ENCODE results near the gene ADARB1.
"Not testable (repeated sequence)": the region's sequence is repeated elsewhere in the genome, so short reads cannot be mapped to it uniquely, and the experiment has no call there.

ADARB1 gene, protein sequence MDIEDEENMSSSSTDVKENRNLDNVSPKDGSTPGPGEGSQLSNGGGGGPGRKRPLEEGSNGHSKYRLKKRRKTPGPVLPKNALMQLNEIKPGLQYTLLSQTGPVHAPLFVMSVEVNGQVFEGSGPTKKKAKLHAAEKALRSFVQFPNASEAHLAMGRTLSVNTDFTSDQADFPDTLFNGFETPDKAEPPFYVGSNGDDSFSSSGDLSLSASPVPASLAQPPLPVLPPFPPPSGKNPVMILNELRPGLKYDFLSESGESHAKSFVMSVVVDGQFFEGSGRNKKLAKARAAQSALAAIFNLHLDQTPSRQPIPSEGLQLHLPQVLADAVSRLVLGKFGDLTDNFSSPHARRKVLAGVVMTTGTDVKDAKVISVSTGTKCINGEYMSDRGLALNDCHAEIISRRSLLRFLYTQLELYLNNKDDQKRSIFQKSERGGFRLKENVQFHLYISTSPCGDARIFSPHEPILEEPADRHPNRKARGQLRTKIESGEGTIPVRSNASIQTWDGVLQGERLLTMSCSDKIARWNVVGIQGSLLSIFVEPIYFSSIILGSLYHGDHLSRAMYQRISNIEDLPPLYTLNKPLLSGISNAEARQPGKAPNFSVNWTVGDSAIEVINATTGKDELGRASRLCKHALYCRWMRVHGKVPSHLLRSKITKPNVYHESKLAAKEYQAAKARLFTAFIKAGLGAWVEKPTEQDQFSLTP

DNA sequence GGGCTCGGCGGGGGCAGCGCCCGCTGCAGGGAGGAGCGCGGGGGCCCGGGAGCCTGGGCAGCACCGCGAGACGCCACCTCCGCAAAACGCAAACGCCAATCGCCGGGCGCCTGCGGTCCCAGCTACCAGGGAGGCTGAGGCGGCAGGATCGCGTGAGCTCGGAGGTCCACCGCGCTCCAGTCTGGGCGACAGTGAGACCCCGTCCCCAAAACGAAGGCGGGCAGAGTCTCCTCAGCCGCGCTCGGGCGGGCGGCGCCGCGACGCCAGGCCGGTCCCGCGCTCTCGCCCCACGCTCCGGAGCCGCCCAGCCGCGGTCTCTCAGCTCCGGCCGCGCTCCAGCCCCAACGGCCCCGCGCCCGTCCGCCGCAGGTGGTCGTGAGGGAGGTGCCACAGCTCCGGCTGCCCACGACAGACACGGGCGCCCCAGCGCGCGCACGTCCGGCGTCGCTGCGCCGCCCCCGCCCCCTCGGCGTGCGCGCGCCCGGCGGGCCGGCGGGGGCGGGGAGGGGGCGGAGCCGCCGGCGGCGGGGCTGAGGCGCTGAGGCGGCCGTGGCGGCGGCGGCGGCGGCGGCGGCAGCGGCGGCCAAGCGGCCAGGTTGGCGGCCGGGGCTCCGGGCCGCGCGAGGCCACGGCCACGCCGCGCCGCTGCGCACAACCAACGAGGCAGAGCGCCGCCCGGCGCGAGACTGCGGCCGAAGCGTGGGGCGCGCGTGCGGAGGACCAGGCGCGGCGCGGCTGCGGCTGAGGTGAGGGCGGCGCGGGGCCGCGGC is at the start of gene ADARB1:
Gene ADARB1 (plus strand): TSS at position 533 of the 770 bp plus-strand sequence. CDS start 97,077 bp downstream, outside the sequence.
- DNase-seq: peak; percentile 56 to 75

GRCh38 chr21:45026066-45026745 is 48.2 kb upstream of the ADARB1 start:
- no peak for DNase-seq

DNA sequence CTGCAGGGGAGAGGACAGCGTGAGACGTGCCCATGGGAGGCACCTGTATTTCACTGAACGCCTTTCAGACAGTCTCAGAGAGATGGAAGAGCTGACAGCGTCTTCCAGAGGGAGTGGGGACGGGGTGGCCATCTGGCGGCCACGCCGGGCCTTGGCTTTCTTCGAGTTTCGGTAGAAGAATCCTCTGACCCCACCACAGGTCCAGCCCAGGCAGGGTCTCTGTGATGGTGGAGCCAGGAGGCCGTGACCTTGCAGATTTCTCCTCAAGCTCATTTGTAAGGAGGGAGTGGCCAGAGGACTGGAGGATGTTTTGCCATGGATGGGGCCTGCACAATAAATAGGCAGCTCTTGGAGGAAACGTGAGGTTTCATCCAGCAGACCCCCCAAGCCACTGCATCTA is 47.6 kb upstream of the ADARB1 start:
- DNase-seq: no peak

DNA sequence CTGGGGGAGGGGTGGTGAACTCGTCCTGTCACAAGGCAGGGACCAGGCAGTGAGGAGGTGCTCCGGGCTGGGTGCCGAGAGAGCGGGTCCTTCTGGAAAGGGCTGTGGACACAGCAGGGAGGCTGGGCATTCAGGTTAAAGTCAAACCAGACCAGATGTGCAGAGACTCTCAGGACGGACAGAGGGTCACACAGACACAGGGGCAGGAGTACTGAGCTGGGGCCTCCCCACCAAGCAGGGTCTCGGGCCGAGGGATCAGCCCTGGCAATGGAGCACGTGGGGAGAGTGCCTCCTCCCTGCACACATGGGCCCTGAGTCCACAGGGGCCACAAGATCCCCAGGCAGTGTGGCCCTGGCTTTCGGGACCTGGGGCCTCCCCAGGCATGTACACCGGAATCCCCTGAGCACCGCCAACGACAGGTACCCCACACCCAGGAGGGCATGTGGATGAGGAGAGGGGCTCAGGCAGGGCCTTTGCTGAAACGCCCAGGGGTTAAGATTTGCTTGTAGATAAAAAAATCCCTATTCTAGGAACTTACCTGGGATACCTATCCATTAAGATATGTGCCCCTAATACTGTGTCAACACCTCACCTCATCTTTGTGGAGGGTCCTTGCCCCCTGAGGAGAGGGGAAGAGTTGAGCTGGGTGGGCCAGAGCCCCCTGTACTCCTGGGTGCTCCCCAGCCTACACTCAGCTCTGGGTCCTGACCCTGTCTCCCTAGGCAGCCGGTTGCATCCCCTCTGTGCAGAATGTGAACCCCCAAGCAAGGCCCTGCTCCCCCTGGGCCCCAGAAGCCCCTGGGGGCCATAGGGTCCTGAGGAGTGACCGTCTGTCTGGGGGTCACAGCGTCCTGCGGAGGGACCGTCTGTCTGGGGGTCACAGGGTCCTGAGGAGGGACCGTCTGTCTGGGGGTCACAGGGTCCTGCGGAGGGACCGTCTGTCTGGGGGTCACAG is 46.9 kb upstream of the ADARB1 start:
- no peak for DNase-seq

- not testable (repeated sequence) for DNase-seq
Observed at GRCh38 chr21:45028645-45029044, 45.7 kb upstream of the ADARB1 start.

DNA sequence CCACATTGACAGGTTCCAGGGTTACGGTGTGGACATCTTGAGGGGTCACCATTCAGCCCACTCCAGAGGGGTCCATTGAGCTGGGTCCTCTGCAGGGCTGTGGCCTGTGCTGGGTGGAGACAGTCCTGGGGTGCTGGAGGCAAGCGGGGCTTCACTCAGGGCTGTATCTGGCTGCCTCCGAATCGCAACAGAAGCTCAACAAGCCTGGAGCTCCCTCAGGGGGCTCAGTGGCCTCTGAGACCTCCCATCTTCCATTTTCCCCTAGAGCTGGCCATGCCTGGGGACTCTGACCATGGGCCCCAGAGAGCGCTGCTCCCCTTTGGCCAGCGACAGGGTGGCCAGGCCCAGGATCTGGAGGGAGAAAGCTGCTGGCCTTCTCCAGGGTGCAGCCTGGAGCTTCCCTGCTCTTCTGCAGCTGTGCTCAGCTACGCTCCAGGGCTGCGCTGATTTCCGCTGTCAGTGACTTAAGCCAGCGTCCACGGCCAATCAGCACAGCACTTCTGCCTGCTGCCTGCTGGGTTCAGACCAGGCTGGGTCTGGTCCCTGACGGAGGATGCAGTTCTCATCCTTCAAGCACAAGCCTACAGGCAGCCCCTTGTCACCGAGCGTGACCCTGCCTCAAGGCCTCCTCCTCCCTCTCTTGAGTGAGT is 45.0 kb upstream of the ADARB1 start:
- DNase-seq: no peak

- DNase-seq: no peak
Observed at GRCh38 chr21:45029948-45030681, 44.3 kb upstream of the ADARB1 start.

- no peak for DNase-seq
Observed at GRCh38 chr21:45030682-45031570, 43.5 kb upstream of the ADARB1 start.

GRCh38 chr21:45031571-45032191 is 42.7 kb upstream of the ADARB1 start:
- DNase-seq: no peak

- DNase-seq: no peak
Observed at GRCh38 chr21:45032332-45032731, 42.0 kb upstream of the ADARB1 start.

DNA sequence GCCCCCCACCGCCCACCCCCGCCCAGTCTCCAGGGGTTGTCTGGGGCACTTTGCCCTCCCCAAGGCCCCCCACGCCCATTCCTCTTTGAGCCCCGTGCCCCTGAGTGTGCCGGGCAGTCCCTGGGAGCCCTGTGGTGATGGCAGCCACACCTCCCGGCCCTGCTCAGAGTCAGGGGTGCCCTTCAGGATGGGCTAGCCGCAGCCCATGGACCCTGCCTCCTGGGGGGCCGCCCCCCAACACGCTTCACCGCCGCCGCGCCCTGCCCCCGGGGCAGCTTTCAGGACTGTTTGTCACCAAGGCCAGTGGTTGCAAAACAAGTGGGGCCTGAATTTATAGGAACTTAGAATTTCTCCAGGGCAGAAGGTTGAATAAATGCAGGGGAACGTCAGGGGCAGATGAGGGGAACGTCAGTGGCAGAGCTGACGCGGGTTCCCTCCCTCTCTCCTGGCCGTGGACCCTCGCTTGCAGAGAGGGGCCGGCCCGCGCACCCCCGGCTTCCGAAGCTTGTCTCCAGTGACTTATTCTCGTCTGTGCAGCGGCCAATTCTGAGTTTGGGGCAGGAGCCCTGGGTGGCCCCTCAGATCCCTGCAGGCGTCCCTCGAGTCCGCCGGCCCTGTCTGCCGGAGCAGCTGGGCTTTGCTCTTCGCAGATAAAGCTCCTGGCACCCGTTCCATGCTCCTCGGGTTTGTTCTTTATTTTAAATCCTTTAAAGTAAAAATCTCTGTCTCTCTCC is 41.2 kb upstream of the ADARB1 start:
- DNase-seq: no peak

- DNase-seq: no peak
Observed at GRCh38 chr21:45033791-45034555, 40.4 kb upstream of the ADARB1 start.

GRCh38 chr21:45034556-45035476 is 39.6 kb upstream of the ADARB1 start:
- no peak for DNase-seq

DNA sequence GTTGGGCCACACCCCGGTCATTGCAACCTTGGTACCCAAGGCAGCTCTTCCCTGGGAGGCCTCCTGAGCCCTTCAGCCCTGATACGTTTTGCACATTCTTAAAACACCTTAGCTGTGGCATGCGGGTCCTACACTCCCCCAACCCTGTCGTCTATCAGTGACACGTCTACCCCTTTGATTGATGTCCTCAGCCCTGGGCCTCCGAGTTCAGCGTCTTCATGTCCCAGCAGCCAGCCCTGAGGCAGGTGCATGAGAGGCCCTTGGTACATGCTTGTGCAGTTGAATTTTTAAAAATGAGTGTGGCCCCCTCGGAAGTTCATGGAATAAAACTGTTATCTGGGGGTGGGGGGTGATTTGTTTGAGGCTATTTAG is 38.9 kb upstream of the ADARB1 start:
- DNase-seq: no peak

GRCh38 chr21:45036630-45037029 is 37.8 kb upstream of the ADARB1 start:
- DNase-seq: no peak

- DNase-seq: no peak
Observed at GRCh38 chr21:45037986-45038385, 36.4 kb upstream of the ADARB1 start.
